K562 (cell line): Measurements from ENCODE around the gene THYN1. TPM values are rescaled to one million over a fixed set of nuclear protein-coding genes. Genes with fewer than 3 reads are reported as not detected.

Experiments
- ATAC-seq: fragments of 200-7000 bp; cut with Tn5 transposase; 3 replicates; pipeline ENCODE4 v1.9.1; 2020; ENCODE audit warnings: moderate library complexity
- BruUV-seq: library from RNA; stranded (reverse); fragments of 400-500 nt; replicated peaks from 2 replicates; lab custom pipeline; 2021; lab: Mats Ljungman, UMichigan
- CTCF ChIA-PET: fragments of 300-600 bp; formaldehyde crosslinking; extraction: SDS; loops from one replicate; lab custom pipeline; 2021; ENCODE audit warnings: low intra/inter-chr PET ratio; lab: Yijun Ruan, JAX
- POLR2A ChIA-PET: fragments of 300-600, 350-650 bp; sonication (Branson Sonifier 250); formaldehyde crosslinking; extraction: SDS; loops from one replicate; lab custom pipeline; 2021; ENCODE audit warnings: antibody characterized with exemption, inconsistent platforms; lab: Yijun Ruan, JAX
- DNase-seq, 4 experiments: peaks; one replicate each; pipeline versions ENCODE4 v3.0.0 to v3.0.0-alpha.2; 2011 to 2018; ENCODE audit warnings: low spot score in 3 of 4, mixed read lengths in 3 of 4; ENCODE audit errors: extremely low read depth in 1 of 4
- FAIRE-seq: peaks from 2 replicates; lab custom pipeline; 2011; peaks lifted over from hg19 to GRCh38; lab: Jason Lieb, UNC
- H2AFZ ChIP-seq: 2 replicates; pipeline ENCODE4 v1.6.0; 2011; ENCODE audit warnings: low read depth, low read length, control low read depth, inconsistent platforms
- H3K27ac ChIP-seq: fragments of 200-600 bp; 3 replicates; pipeline ENCODE4 v1.8.0; 2011; ENCODE audit warnings: low read depth, mild to moderate bottlenecking, control low read depth, inconsistent platforms, low read length, moderate library complexity, mixed read lengths; ENCODE audit errors: extremely low read depth
- H3K27me3 ChIP-seq, 2 experiments: fragments of 300-600 bp in 1 of 2; 2 replicates in 1 of 2; 3 replicates in 1 of 2; pipeline versions ENCODE4 v1.6.0 to v1.8.0; 2011; ENCODE audit warnings: inconsistent platforms in 2 of 2, low read length in 2 of 2, mild to moderate bottlenecking in 1 of 2, mixed read lengths in 1 of 2, moderate library complexity in 1 of 2; ENCODE audit not compliant: control insufficient read depth in 2 of 2, insufficient read depth in 2 of 2
- H3K36me3 ChIP-seq: fragments of 300-600 bp; 3 replicates; pipeline ENCODE4 v1.8.0; 2011; ENCODE audit warnings: mild to moderate bottlenecking, low read length, inconsistent platforms; ENCODE audit not compliant: control insufficient read depth, insufficient read depth
- H3K4me1 ChIP-seq, 2 experiments: fragments of 200-600 bp in 1 of 2; replicated peaks in 1 of 2; 2 replicates in 1 of 2; 3 replicates in 1 of 2; pipeline versions ENCODE4 v1.5.1 to v1.8.0; 2011; ENCODE audit warnings: inconsistent platforms in 2 of 2, low read length in 2 of 2, mild to moderate bottlenecking in 1 of 2, mixed read lengths in 1 of 2, moderate library complexity in 1 of 2; ENCODE audit not compliant: control insufficient read depth in 2 of 2, insufficient read depth in 2 of 2
- H3K4me2 ChIP-seq: 2 replicates; pipeline ENCODE4 v1.6.1; 2011; ENCODE audit warnings: low read length, control low read depth, inconsistent platforms, mixed read lengths; ENCODE audit not compliant: insufficient read depth
- H3K4me3 ChIP-seq: fragments of 200-600 bp; sonication (generic), shearing (Covaris generic); 2 replicates; pipeline ENCODE4 v1.5.1; 2016; ENCODE audit warnings: control low read depth, inconsistent platforms
- H3K79me2 ChIP-seq: fragments of 200-600 bp; 3 replicates; pipeline ENCODE4 v1.8.0; 2011; ENCODE audit warnings: low read length, inconsistent platforms; ENCODE audit not compliant: control insufficient read depth, insufficient read depth
- H3K9ac ChIP-seq, 2 experiments: 2 replicates each; pipeline versions ENCODE4 v1.6.0 to v1.6.1; 2011; ENCODE audit warnings: low read depth in 2 of 2, low read length in 2 of 2, control low read depth in 1 of 2, inconsistent platforms in 1 of 2, mild to moderate bottlenecking in 1 of 2, mixed read lengths in 1 of 2; ENCODE audit not compliant: insufficient read depth in 1 of 2
- H3K9me1 ChIP-seq: one replicate; pipeline ENCODE4 v1.6.0; 2011; ENCODE audit warnings: inconsistent platforms, mild to moderate bottlenecking, low read length, moderate library complexity; ENCODE audit not compliant: control insufficient read depth, insufficient read depth
- H3K9me3 ChIP-seq: replicated peaks from 2 replicates; pipeline ENCODE4 v1.5.1; 2011; ENCODE audit warnings: low read depth, low read length, inconsistent platforms; ENCODE audit not compliant: control insufficient read depth, insufficient read depth
- H4K20me1 ChIP-seq: replicated peaks from 2 replicates; pipeline ENCODE4 v1.6.1; 2011; ENCODE audit warnings: low read length, inconsistent platforms, mixed read lengths; ENCODE audit not compliant: control insufficient read depth, insufficient read depth
- BRF1 ChIP-seq: IDR thresholded peaks from 3 replicates; pipeline ENCODE4 v1.6.1; 2011; ENCODE audit warnings: borderline replicate concordance, mild to moderate bottlenecking; ENCODE audit not compliant: insufficient read length; ENCODE audit errors: extremely low read depth
- CHD1 ChIP-seq: fragments of 200-600 bp; sonication (generic); IDR thresholded peaks from one replicate; pipeline ENCODE4 v1.6.1; 2012; ENCODE audit warnings: mild to moderate bottlenecking, moderate library complexity, low read length, inconsistent platforms
- CHD4 ChIP-seq: fragments of 200-600 bp; sonication (generic); IDR thresholded peaks from 3 replicates; pipeline ENCODE4 v1.6.1; 2012; ENCODE audit warnings: low read depth, mild to moderate bottlenecking, mixed read lengths, low read length, inconsistent platforms; ENCODE audit not compliant: insufficient read depth, insufficient replicate concordance, poor library complexity, severe bottlenecking
- FOXK1 ChIP-seq: sonication (generic); formaldehyde crosslinking; IDR thresholded peaks from 2 replicates; pipeline ENCODE4 v1.8.0; 2022; ENCODE audit warnings: missing genetic modification reagents, mild to moderate bottlenecking, borderline replicate concordance
- FOXP1 ChIP-seq: sonication (generic); formaldehyde crosslinking; IDR thresholded peaks from 2 replicates; pipeline ENCODE4 v1.8.0; 2022; ENCODE audit warnings: mild to moderate bottlenecking, missing genetic modification reagents
- HDAC3 ChIP-seq: fragments of 450-650 bp; IDR thresholded peaks from 2 replicates; pipeline ENCODE4 v1.6.1; 2018; ENCODE audit warnings: borderline replicate concordance, mild to moderate bottlenecking, moderate library complexity; ENCODE audit not compliant: partially characterized antibody
- PHB ChIP-seq: fragments of 250-450 bp; sonication (Bioruptor Pico); IDR thresholded peaks from 2 replicates; pipeline ENCODE4 v1.5.0; 2021
- PHTF2 ChIP-seq: fragments of 250-450 bp; sonication (Bioruptor Pico); IDR thresholded peaks from 2 replicates; pipeline ENCODE4 v1.5.0; 2021; ENCODE audit warnings: mild to moderate bottlenecking
- SFPQ ChIP-seq: fragments of 200-400 bp; formaldehyde crosslinking; IDR thresholded peaks from 2 replicates; pipeline ENCODE4 v1.6.1; 2017; ENCODE audit warnings: mild to moderate bottlenecking, low read depth, low read length, moderate library complexity
- SMAD3 ChIP-seq: fragments of 450-650 bp; formaldehyde crosslinking; conservative IDR thresholded peaks from 2 replicates; pipeline ENCODE4 v1.4.0; 2020; ENCODE audit warnings: mild to moderate bottlenecking
- ZBTB12 ChIP-seq: fragments of 250-450 bp; sonication (Bioruptor Pico); IDR thresholded peaks from 2 replicates; pipeline ENCODE4 v1.4.0; 2020
- ZEB2 ChIP-seq: fragments of 450-650 bp; IDR thresholded peaks from 2 replicates; pipeline ENCODE4 v1.6.1; 2016
- ZFPM2 ChIP-seq: fragments of 250-450 bp; sonication (Bioruptor Pico); IDR thresholded peaks from 2 replicates; pipeline ENCODE4 v1.5.1; 2022; ENCODE audit warnings: mild to moderate bottlenecking
- ZNF23 ChIP-seq: fragments of 250-450 bp; sonication (Bioruptor Pico); IDR thresholded peaks from 2 replicates; pipeline ENCODE4 v1.4.0; 2020; ENCODE audit warnings: mild to moderate bottlenecking
- ZNF24 ChIP-seq: fragments of 450-650 bp; IDR thresholded peaks from 2 replicates; pipeline ENCODE4 v1.6.1; 2016
- WGBS: fragments of 100-300 bp; shearing (Covaris generic); methylation state at CpG from one replicate; pipeline ENCODE4 v1.1.6; 2016; ENCODE audit warnings: low coverage, mixed read lengths; ENCODE audit not compliant: insufficient coverage; ENCODE audit errors: missing lambda C conversion rate; 5-methylcytosine and 5-hydroxymethylcytosine counted together
- in situ Hi-C: fragments of 300-500 bp; cut with MboI; formaldehyde crosslinking; loops from 4 replicates; pipeline ENCODE4 v1.15.0; 2018; ENCODE audit warnings: inconsistent platforms, mixed read lengths
- intact Hi-C: fragments of 100-400 bp; cut with micrococcal nuclease; formaldehyde crosslinking; loops from 2 replicates; pipeline ENCODE4 v1.14.2; 2022
- polyA plus RNA-seq, 8 experiments: library from polyadenylated mRNA; depleted of rRNA in 4 of 8; stranded (reverse) in 5 of 8; unstranded in 3 of 8; fragments of >200 nt; fragmentation: Nextera tagmentation in 2 of 8; fragmentation: Illumina TruSeq in 1 of 8; extraction: Ambion mirVana in 2 of 8; extraction: Trizol in 1 of 8; gene quantifications; 2 replicates each; pipeline versions ENCODE4 v1.2.1 to v1.2.3, GENCODE V29; 2011 to 2014; ENCODE audit warnings: inconsistent platforms in 1 of 8, missing spikeins in 1 of 8
- total RNA-seq, 7 experiments: library from RNA; depleted of rRNA in 6 of 7; stranded (reverse); fragments of >200 nt in 6 of 7; fragmentation: Illumina TruSeq in 2 of 7; extraction: Trizol in 2 of 7; gene quantifications; 2 replicates each; pipeline versions ENCODE4 v1.2.1 to v1.2.3, GENCODE V29; 2011 to 2021; ENCODE audit warnings: low replicate concordance in 1 of 7

THYN1 gene
- total and polyA plus RNA-seq, 9 of the 15 experiments (the other 6 are each of a cell fraction or from before 2014, with no cell fraction given) = 54.9 to 279 (median 104) TPM

GRCh38 chr11:134266841-134267251 lies 13.7 kb upstream of the THYN1 start:
- ATAC-seq (no peak), DNase-seq (no peak), FAIRE-seq (no peak)
- no peak overlapping the region for H3K4me3 ChIP-seq
- peaks cover 4 to 24% of the 10 kb centered on the region in 2 experiments; a peak in 4 of 5 replicates for H3K27me3 ChIP-seq
- CTCF ChIA-PET = no interaction called here
- intact Hi-C loops = no loop called here
- POLR2A ChIA-PET = no interaction called here
- no TSS peak for BruUV-seq
- H3K9ac ChIP-seq = no peak overlapping the region
- H3K9me1 ChIP-seq = no peaks in the 10 kb centered on the region
- no peak overlapping the region for H2AFZ ChIP-seq
- no peaks in the 10 kb centered on the region; a peak in 1 of 5 replicates for H3K4me1 ChIP-seq
- 30% methylated on average over 3 of the region's 3 CpGs for WGBS
- in situ Hi-C loops = no loop called here
- H4K20me1 ChIP-seq = no peaks in the 10 kb centered on the region
- H3K79me2 ChIP-seq = no peaks in the 10 kb centered on the region
- no peaks in the 10 kb centered on the region for H3K9me3 ChIP-seq
- H3K4me2 ChIP-seq = no peak overlapping the region
- peaks cover 18% of the 10 kb centered on the region; the same call in 1 of the 3 replicates for H3K36me3 ChIP-seq
- no peak for TF ChIP-seq ZEB2
- no peak for TF ChIP-seq FOXK1
- no peak for TF ChIP-seq PHB (CRISPR knock-in tag)
- no peak for TF ChIP-seq PHTF2 (CRISPR knock-in tag)
- no peak for TF ChIP-seq ZNF23
- TF ChIP-seq ZNF24 = no peak
- no peak overlapping the region for H3K27ac ChIP-seq

- FAIRE-seq (no peak), DNase-seq (no peak), ATAC-seq (no peak)
- no peaks in the 10 kb centered on the region for H3K9me1 ChIP-seq
- WGBS = 53% methylated on average over 5 of the region's 5 CpGs
- ChIA-PET POLR2A (no interaction called here), CTCF (no interaction called here)
- no peak overlapping the region for H3K27ac ChIP-seq
- intact Hi-C loops (no loop called here), in situ Hi-C loops (no loop called here)
- H3K27me3 ChIP-seq = peaks cover 3 to 20% of the 10 kb centered on the region in 2 experiments; a peak in 4 of 5 replicates
- no TSS peak for BruUV-seq
- no peak overlapping the region for H2AFZ ChIP-seq
- H3K9ac ChIP-seq = no peak overlapping the region
- no peak overlapping the region for H3K4me3 ChIP-seq
- H4K20me1 ChIP-seq = no peaks in the 10 kb centered on the region
- H3K9me3 ChIP-seq = no peaks in the 10 kb centered on the region
- peaks cover 21% of the 10 kb centered on the region; the same call in 1 of the 3 replicates for H3K36me3 ChIP-seq
- no peaks in the 10 kb centered on the region; a peak in 1 of 5 replicates for H3K4me1 ChIP-seq
- H3K79me2 ChIP-seq = no peaks in the 10 kb centered on the region
- H3K4me2 ChIP-seq = no peak overlapping the region
- TF ChIP-seq SFPQ (no peak), ZFPM2 (CRISPR knock-in tag) (no peak), CHD1 (no peak), BRF1 (no peak), HDAC3 (no peak), ZBTB12 (CRISPR knock-in tag) (no peak), CHD4 (no peak), FOXP1 (CRISPR knock-in tag) (no peak), ZEB2 (no peak), SMAD3 (CRISPR knock-in tag) (no peak)
These were observed 13.3 kb upstream of the THYN1 start for GRCh38 chr11:134266440-134266839.
